ENCODE results near the gene BCAS1. TPM values are rescaled to one million over a fixed set of nuclear protein-coding genes. Genes with fewer than 3 reads are reported as not detected.

The BCAS1 gene
- total and polyA plus RNA-seq, 12 donors: 0.07 to 2.3 (median 0.13) TPM; not detected in 7

- no peaks in the 10 kb centered on the region for H3K27me3 ChIP-seq
- no peaks in the 10 kb centered on the region for H3K9me3 ChIP-seq (replicated peaks in 1 of 3)
- DNase-seq: no peak
- intact Hi-C loops (cut with DNase I): no loop called here
- no peak overlapping the region for H3K27ac ChIP-seq
- no peaks in the 10 kb centered on the region for H3K4me1 ChIP-seq (replicated peaks in 1 of 2)
- no peak overlapping the region for H3K4me3 ChIP-seq
- TF ChIP-seq CTCF (IDR thresholded peaks at IDR 0.05): no peak
- no peak for TF ChIP-seq POLR2A (IDR thresholded peaks at IDR 0.05)
- 88 to 90% (median 89%) methylated on average over 4 of the region's 4 CpGs for WGBS, 4 donors
- H3K36me3 ChIP-seq (replicated peaks in 1 of 2): no peaks in the 10 kb centered on the region
Observed at GRCh38 chr20:54116550-54117235, 46.3 kb upstream of the BCAS1 start.

GRCh38 chr20:54115172-54115854, 44.9 kb upstream of the BCAS1 start:
- TF ChIP-seq POLR2A (IDR thresholded peaks at IDR 0.05) (no peak), CTCF (IDR thresholded peaks at IDR 0.05) (no peak)
- H3K4me3 ChIP-seq: no peak overlapping the region
- intact Hi-C loops (cut with DNase I): no loop called here
- H3K27ac ChIP-seq: no peak overlapping the region
- H3K36me3 ChIP-seq (replicated peaks in 1 of 2): no peaks in the 10 kb centered on the region
- no peaks in the 10 kb centered on the region for H3K9me3 ChIP-seq (replicated peaks in 1 of 3)
- no peak for DNase-seq
- H3K4me1 ChIP-seq (replicated peaks in 1 of 2): no peaks in the 10 kb centered on the region
- H3K27me3 ChIP-seq: no peaks in the 10 kb centered on the region
- WGBS, 4 donors: 75 to 79% (median 76%) methylated on average over 13 to 15 of the region's 15 CpGs

- no peaks in the 10 kb centered on the region for H3K27me3 ChIP-seq
- H3K4me3 ChIP-seq: no peak overlapping the region
- TF ChIP-seq CTCF (IDR thresholded peaks at IDR 0.05) (no peak), POLR2A (IDR thresholded peaks at IDR 0.05) (no peak)
- H3K9me3 ChIP-seq (replicated peaks in 1 of 3): no peaks in the 10 kb centered on the region
- no peaks in the 10 kb centered on the region for H3K36me3 ChIP-seq (replicated peaks in 1 of 2)
- WGBS, 4 donors: 51 to 70% (median 59%) methylated on average over 2 of the region's 2 CpGs
- DNase-seq: no peak
- no peaks in the 10 kb centered on the region for H3K4me1 ChIP-seq (replicated peaks in 1 of 2)
- no peak overlapping the region for H3K27ac ChIP-seq
- intact Hi-C loops (cut with DNase I): no loop called here
Observed at GRCh38 chr20:54114109-54114508, 43.7 kb upstream of the BCAS1 start.

GRCh38 chr20:54113566-54113965, 43.2 kb upstream of the BCAS1 start:
- no peak overlapping the region for H3K4me3 ChIP-seq
- TF ChIP-seq POLR2A (IDR thresholded peaks at IDR 0.05) (no peak), CTCF (IDR thresholded peaks at IDR 0.05) (no peak)
- no peaks in the 10 kb centered on the region for H3K9me3 ChIP-seq (replicated peaks in 1 of 3)
- H3K27ac ChIP-seq: no peak overlapping the region
- intact Hi-C loops (cut with DNase I): no loop called here
- WGBS, 4 donors: 85 to 88% (median 86%) methylated on average over 2 of the region's 2 CpGs
- H3K27me3 ChIP-seq: no peaks in the 10 kb centered on the region
- no peaks in the 10 kb centered on the region for H3K4me1 ChIP-seq (replicated peaks in 1 of 2)
- no peak for DNase-seq
- H3K36me3 ChIP-seq (replicated peaks in 1 of 2): no peaks in the 10 kb centered on the region

Data from adrenal gland (tissue), 12 donors.